GM19238 (cell line): ENCODE results near the gene SLC35B2.
"Not testable (repeated sequence)": the region's sequence is repeated elsewhere in the genome, so short reads cannot be mapped to it uniquely, and the experiment has no call there.

Source experiments
- DNase-seq: peaks from one replicate; pipeline ENCODE4 v3.0.0; 2011; ENCODE audit warnings: low spot score; ENCODE audit not compliant: insufficient read length

The SLC35B2 gene

GRCh38 chr6:44237021-44237812 lies 20.1 kb downstream of the SLC35B2 start:
- peak; percentile 55 for DNase-seq

GRCh38 chr6:44235891-44236516 lies 21.3 kb downstream of the SLC35B2 start:
- DNase-seq: no peak

- no peak for DNase-seq
Measured at GRCh38 chr6:44235269-44235668, 22.1 kb downstream of the SLC35B2 start.

GRCh38 chr6:44234101-44235025 lies 23.0 kb downstream of the SLC35B2 start:
- DNase-seq: no peak

DNA sequence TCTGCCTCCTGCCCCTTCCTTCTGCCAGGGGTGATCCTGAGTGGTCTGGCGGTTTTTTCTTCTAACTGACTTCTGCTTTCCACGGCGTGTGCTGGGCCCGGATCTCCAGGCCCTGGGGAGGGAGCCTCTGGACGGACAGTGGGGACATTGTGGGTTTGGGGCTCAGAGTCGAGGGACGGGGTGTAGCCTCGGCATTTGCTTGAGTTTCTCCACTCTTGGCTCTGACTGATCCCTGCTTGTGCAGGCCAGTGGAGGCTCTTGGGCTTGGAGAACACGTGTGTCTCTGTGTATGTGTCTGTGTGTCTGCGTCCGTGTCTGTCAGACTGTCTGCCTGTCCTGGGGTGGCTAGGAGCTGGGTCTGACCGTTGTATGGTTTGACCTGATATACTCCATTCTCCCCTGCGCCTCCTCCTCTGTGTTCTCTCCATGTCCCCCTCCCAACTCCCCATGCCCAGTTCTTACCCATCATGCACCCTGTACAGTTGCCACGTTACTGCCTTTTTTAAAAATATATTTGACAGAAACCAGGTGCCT lies 23.7 kb downstream of the SLC35B2 start:
- no peak for DNase-seq

- no peak for DNase-seq
Measured at GRCh38 chr6:44232676-44233566, 24.4 kb downstream of the SLC35B2 start.

DNA sequence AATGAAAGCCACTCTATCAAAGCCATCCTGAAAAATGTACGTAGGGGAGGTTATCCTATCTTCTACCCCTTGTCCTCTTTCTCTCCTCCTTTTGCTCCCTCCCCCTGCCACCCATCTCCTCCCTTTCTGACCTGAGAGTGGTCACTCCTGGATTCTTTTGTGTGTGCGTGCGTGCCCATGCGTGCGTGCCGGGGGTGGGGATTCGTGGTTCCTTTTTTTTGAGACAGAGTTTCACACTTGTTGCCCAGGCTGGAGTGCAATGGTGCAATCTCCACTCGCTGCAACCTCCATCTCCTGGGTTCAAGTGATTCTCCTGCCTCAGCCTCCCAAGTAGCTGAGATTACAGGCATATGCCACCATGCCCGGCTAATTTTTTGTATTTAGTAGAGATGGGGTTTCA lies 25.9 kb downstream of the SLC35B2 start:
- DNase-seq: not testable (repeated sequence)

DNA sequence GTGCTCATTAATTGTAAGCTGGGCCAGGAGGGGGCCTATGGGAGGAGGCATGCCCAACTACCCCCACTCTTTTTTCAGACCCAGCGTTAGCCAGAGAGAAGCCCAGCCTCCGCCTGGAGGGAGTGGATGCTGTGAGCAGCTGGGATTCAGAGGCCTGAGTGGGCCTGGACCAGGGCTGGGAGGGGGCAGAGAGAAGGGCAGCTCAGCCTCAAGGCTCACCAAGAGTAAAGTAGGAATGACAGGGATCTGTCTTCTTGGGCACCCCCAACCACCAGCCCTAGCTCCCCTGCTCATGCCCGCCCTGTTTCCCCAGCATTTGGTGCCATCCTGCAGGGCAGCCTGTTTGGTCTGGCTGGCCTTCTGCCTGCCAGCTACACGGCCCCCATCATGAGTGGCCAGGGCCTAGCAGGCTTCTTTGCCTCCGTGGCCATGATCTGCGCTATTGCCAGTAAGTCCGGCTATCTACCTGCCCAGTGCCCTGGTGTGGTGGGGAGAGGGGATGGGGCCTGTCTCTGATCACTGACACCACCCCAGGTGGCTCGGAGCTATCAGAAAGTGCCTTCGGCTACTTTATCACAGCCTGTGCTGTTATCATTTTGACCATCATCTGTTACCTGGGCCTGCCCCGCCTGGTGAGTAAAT lies 27.2 kb downstream of the SLC35B2 start:
- no peak for DNase-seq

- no peak for DNase-seq
Measured at GRCh38 chr6:44229376-44230033, 27.8 kb downstream of the SLC35B2 start.

GRCh38 chr6:44228836-44229235 lies 28.5 kb downstream of the SLC35B2 start:
- DNase-seq: no peak

DNA sequence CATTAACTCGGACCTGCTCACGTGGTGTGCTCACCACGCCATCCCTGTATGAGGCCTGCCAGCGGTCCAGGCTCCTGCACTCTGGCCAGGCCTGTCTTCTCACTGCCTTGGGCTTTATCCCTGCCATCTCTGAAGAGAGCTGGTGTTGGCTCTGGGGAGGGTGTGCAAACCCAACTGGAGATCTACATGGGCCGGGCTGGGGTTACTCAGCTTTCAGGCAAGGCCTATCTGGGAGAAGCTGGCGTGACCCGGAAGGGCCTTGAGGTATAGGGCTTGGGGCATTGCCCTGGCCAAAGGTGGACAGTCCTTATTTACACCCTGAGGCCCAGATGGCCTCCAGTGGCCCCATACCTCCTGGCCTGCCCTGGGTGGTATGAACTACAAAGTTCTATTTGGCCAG lies 28.9 kb downstream of the SLC35B2 start:
- DNase-seq: no peak

GRCh38 chr6:44228031-44228430 lies 29.3 kb downstream of the SLC35B2 start:
- no peak for DNase-seq

DNA sequence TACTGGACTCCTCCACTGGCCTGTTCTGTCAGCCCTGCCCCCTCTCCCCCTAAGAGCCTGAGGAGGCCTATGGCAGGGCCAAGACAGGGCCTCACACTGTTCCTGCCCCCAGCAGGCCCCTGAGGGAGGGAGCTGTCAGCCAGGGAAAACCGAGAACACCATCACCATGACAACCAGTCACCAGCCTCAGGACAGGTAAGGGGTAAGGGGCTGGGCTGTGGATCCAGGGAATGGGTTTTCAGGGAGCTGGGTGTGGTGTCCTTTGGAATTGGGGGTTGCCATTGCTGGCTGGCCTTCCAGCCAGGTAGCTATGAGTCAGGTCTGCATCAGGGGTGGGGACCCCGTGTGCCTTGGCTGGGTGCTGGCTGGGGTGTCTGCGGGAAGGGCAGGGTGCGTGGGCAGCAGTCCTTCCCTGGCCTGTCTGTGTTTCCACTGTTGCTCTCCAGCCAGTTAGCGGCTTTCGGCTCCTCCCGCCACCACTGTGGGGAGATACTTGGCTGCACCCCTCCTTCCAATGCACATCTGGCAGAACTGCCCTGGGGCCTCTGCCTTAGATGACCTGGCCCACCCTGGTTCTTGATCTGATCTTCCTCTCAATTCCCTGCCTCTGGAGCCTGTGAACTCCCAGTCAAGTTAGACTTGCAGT lies 30.1 kb downstream of the SLC35B2 start:
- DNase-seq: no peak

- no peak for DNase-seq
Measured at GRCh38 chr6:44226368-44227147, 30.8 kb downstream of the SLC35B2 start.

DNA sequence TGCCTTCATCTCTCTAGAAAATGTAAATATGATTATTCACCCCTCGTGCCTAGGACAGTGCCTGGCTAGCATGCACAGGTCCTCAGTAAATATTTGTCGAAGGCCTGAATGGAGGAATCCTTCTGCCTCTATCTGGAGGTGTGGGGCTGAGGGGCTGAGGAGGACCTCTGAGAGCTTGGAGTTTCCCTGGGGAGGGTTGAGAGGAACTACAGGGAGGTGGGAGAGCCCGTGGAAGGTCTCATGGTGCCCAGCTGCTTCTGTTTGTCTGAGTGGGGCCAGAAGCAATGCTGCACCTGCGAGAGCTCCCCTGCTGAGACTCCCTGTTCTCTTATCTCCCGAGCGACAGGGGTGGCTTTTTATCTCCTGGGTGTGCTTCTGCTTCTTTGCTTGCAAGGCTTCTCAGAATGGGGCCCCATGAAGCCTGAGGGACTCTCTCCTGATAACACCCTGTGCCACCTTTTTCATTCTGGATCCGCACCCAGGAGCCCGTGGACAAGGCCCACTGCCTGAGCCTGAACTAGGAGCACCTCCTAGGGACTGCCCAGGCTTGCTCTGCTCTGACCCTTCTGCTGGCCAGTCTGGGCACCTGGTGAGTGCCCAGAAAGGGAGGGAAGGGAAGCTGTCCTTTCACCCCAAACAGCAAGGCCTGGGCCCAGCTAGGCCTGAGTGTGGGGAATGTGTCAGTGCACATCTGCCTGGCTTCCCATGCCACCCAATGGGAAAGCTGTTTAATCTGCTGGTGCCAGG lies 31.6 kb downstream of the SLC35B2 start:
- DNase-seq: no peak

- no peak for DNase-seq
Measured at GRCh38 chr6:44224965-44225305, 32.4 kb downstream of the SLC35B2 start.

DNA sequence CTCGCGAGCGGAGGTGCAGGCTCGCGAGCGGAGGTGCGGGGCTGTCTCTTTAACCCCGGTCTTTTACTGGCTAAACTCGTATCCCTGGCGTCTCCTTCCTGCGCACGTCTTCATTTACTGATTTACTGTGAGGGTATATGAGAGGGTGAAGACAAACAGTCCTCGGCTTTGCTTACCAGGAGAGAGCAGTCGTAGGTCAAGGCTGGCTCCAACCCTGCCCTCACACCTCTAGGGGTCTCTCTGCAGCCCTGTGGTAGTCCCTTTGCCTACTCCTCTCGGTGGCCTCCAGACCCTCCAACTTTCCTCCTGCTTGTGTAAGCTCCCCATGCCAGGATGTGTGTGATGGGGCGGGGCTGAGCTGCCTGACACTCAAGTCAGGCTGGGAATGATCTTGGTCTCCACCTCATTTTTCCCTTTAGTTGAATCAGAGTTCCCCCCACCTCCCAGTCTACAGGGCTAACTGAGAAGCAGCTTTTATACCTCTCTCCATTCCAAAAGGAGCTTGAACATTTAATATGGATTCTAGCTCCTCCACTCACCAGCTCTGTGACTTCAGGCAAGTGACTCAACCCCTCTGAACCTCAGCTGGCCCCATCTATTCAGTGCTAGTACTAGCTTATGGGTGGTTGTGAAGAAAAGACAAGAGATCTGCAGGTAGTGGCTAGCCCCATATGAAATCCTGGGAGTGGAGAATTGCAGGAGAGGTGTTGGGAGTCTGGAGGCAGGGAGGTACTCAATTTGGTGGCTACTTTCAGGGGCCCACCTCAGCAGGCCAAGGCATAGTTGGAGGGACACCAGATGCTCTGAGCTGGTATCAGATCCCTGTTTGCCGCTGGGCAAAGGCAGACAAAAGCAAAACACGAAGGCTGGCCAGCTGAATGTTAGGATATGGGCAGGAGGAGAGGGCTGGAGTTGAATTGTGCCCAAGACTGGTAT lies 33.0 kb downstream of the SLC35B2 start:
- no peak for DNase-seq
